HepG2 (cell line): ENCODE data around the gene API5. TPM values are rescaled to one million over a fixed set of nuclear protein-coding genes. Genes with fewer than 3 reads are reported as not detected.

Experiments
- ATAD3A ChIP-seq: sonication (generic); formaldehyde crosslinking; IDR thresholded peaks from 2 replicates; pipeline ENCODE4 v1.4.0; 2020; ENCODE audit warnings: missing genetic modification reagents
- E2F2 ChIP-seq: sonication (generic); formaldehyde crosslinking; IDR thresholded peaks from 2 replicates; pipeline ENCODE4 v1.4.0; 2020; ENCODE audit warnings: missing genetic modification reagents, borderline replicate concordance
- FOXP1 ChIP-seq, 2 experiments: fragments of 450-650 bp in 1 of 2; IDR thresholded peaks; 2 replicates each; pipeline ENCODE4 v1.6.1; 2017 to 2018; ENCODE audit warnings: antibody characterized with exemption in 1 of 2
- HOXA5 ChIP-seq: sonication (generic); formaldehyde crosslinking; IDR thresholded peaks from 2 replicates; pipeline ENCODE4 v1.4.0; 2020; ENCODE audit warnings: missing genetic modification reagents
- KLF12 ChIP-seq: sonication (generic); formaldehyde crosslinking; IDR thresholded peaks from 2 replicates; pipeline ENCODE4 v1.4.0; 2020; ENCODE audit warnings: missing genetic modification reagents, borderline replicate concordance
- MAFF ChIP-seq: IDR thresholded peaks from 2 replicates; pipeline ENCODE4 v1.6.1; 2011; ENCODE audit warnings: low read depth, low read length, improper control_type of control experiment
- MLLT10 ChIP-seq: sonication (generic); formaldehyde crosslinking; IDR thresholded peaks from 2 replicates; pipeline ENCODE4 v1.4.0; 2020; ENCODE audit warnings: missing genetic modification reagents
- NFYC ChIP-seq: IDR thresholded peaks from 2 replicates; pipeline ENCODE4 v1.6.1; 2016; ENCODE audit warnings: missing genetic modification reagents, missing compliant biosample characterization
- PPARG ChIP-seq: conservative IDR thresholded peaks from 2 replicates; pipeline ENCODE4 v1.6.1; 2016; ENCODE audit warnings: missing biosample characterization, missing genetic modification reagents
- SRF ChIP-seq: IDR thresholded peaks from 2 replicates; pipeline ENCODE4 v1.6.1; 2011; ENCODE audit warnings: mild to moderate bottlenecking, low read depth, low read length, moderate library complexity
- YEATS4 ChIP-seq: sonication (generic); formaldehyde crosslinking; IDR thresholded peaks from 2 replicates; pipeline ENCODE4 v1.4.0; 2020; ENCODE audit warnings: missing genetic modification reagents, borderline replicate concordance
- ZNF207 ChIP-seq: fragments of 450-650 bp; IDR thresholded peaks from 2 replicates; pipeline ENCODE4 v1.6.1; 2016; ENCODE audit warnings: antibody characterized with exemption, borderline replicate concordance
- ZNF329 ChIP-seq: sonication (generic); formaldehyde crosslinking; IDR thresholded peaks from 2 replicates; pipeline ENCODE4 v1.9.0; 2021; ENCODE audit warnings: low read depth, mild to moderate bottlenecking, missing genetic modification reagents
- ZNF333 ChIP-seq: sonication (generic); formaldehyde crosslinking; IDR thresholded peaks from 2 replicates; pipeline ENCODE4 v1.4.0; 2020; ENCODE audit warnings: mild to moderate bottlenecking, missing genetic modification reagents, borderline replicate concordance
- ZNF337 ChIP-seq: sonication (generic); formaldehyde crosslinking; IDR thresholded peaks from 2 replicates; pipeline ENCODE4 v1.5.1; 2020; ENCODE audit warnings: missing genetic modification reagents, low read depth, mild to moderate bottlenecking, borderline replicate concordance
- ZNF33A ChIP-seq: sonication (generic); formaldehyde crosslinking; IDR thresholded peaks from 2 replicates; pipeline ENCODE4 v1.5.1; 2020; ENCODE audit warnings: missing genetic modification reagents, mild to moderate bottlenecking, moderate library complexity, borderline replicate concordance
- ZNF496 ChIP-seq: sonication (generic); formaldehyde crosslinking; IDR thresholded peaks from 2 replicates; pipeline ENCODE4 v1.8.1; 2023; ENCODE audit warnings: mild to moderate bottlenecking, moderate library complexity, missing genetic modification reagents; ENCODE audit not compliant: insufficient replicate concordance
- ZNF530 ChIP-seq: sonication (generic); formaldehyde crosslinking; IDR thresholded peaks from 2 replicates; pipeline ENCODE4 v1.5.0; 2020; ENCODE audit warnings: low read depth, mild to moderate bottlenecking, missing genetic modification reagents
- ZNF660 ChIP-seq: sonication (generic); formaldehyde crosslinking; IDR thresholded peaks from 2 replicates; pipeline ENCODE4 v1.5.1; 2020; ENCODE audit warnings: mild to moderate bottlenecking, low read depth, missing genetic modification reagents, borderline replicate concordance
- ZNF788 ChIP-seq: sonication (generic); formaldehyde crosslinking; IDR thresholded peaks from 2 replicates; pipeline ENCODE4 v1.5.0; 2020; ENCODE audit warnings: mild to moderate bottlenecking, missing genetic modification reagents, borderline replicate concordance
- ZNF841 ChIP-seq: sonication (generic); formaldehyde crosslinking; IDR thresholded peaks from 2 replicates; pipeline ENCODE4 v1.8.1; 2023; ENCODE audit warnings: missing genetic modification reagents, borderline replicate concordance
- polyA plus RNA-seq, 8 experiments: library from polyadenylated mRNA; depleted of rRNA in 3 of 8; stranded (reverse) in 7 of 8; unstranded in 1 of 8; fragments of >200 nt; fragmentation: Illumina TruSeq in 4 of 8; extraction: Trizol in 4 of 8; gene quantifications; 2 replicates each; pipeline versions ENCODE4 v1.2.1 to v1.2.3, GENCODE V29; 2011 to 2016; ENCODE audit warnings: low read depth in 4 of 8, missing spikeins in 1 of 8, mixed read lengths in 1 of 8; ENCODE audit not compliant: insufficient read depth in 1 of 8
- total RNA-seq, 5 experiments: library from RNA; depleted of rRNA; stranded (reverse); fragments of >200 nt; fragmentation: Illumina TruSeq; extraction: Trizol; gene quantifications; 2 replicates each; pipeline ENCODE4 v1.2.3, GENCODE V29; 2016; ENCODE audit warnings: low read depth in 1 of 5
- TF ChIP-seq, protein P1 (sequence below): sonication (generic); formaldehyde crosslinking; IDR thresholded peaks from 2 replicates; pipeline ENCODE4 v1.5.0; 2020; ENCODE audit warnings: mild to moderate bottlenecking, missing genetic modification reagents
- TF ChIP-seq, protein P2 (sequence below): sonication (generic); formaldehyde crosslinking; IDR thresholded peaks from 2 replicates; pipeline ENCODE4 v1.5.0; 2020; ENCODE audit warnings: mild to moderate bottlenecking, missing genetic modification reagents

Gene API5
- total and polyA plus RNA-seq, 2 of the 13 experiments (the other 11 are each of a cell fraction or from before 2014, with no cell fraction given), result 21.6 to 59.0 TPM

DNA sequence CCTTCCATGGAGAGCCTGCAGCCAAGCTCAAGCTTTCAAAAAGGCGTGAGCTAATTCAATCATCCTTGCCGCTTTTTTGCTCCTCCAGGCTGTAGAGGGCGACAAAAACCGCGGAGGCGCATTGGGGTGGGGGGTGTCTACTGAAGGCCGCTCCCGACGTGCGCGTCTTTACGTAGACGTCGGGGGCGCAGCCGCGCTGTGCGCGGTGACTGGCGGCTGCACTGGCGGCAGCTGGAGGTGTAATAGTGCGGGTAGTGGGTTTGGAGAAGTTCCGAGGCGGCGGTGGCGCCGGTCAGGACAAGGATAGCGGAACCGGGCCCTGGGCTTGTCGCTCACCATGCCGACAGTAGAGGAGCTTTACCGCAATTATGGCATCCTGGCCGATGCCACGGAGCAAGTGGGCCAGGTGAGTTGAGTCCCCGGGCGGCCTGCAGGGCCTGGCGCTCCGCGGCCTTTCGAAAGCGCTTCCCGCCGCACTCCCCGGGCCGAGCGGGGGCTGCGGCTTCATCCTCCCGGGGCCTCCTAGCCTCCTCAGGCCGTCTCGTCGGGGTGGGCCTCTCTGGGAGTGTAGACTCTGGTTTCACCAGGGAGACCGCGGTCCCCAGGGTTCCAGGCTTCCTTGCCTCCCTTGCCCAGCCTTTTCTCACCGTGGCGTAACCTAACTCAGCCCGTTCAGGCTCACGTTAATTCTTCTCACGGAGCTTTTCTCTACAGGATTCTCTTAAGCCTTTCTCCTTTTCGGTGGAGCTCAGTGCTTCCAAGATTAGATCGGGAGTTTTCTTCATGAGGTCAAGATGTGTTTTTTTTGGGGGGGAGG, at the start of gene API5 (continued):
- TF ChIP-seq, protein P1, sequence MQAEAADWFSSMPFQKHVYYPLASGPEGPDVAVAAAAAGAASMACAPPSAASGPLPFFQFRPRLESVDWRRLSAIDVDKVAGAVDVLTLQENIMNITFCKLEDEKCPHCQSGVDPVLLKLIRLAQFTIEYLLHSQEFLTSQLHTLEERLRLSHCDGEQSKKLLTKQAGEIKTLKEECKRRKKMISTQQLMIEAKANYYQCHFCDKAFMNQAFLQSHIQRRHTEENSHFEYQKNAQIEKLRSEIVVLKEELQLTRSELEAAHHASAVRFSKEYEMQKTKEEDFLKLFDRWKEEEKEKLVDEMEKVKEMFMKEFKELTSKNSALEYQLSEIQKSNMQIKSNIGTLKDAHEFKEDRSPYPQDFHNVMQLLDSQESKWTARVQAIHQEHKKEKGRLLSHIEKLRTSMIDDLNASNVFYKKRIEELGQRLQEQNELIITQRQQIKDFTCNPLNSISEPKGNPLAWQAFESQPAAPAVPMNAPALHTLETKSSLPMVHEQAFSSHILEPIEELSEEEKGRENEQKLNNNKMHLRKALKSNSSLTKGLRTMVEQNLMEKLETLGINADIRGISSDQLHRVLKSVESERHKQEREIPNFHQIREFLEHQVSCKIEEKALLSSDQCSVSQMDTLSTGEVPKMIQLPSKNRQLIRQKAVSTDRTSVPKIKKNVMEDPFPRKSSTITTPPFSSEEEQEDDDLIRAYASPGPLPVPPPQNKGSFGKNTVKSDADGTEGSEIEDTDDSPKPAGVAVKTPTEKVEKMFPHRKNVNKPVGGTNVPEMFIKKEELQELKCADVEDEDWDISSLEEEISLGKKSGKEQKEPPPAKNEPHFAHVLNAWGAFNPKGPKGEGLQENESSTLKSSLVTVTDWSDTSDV (CRISPR knock-in tag), result no peak
- TF ChIP-seq MLLT10 (no peak), E2F2 (peak; percentile 67; the same call in 1 of the 2 replicates), FOXP1 (IDR thresholded peaks at IDR 0.05) (no peak), FOXP1 (CRISPR knock-in tag; IDR thresholded peaks at IDR 0.05) (no peak), ZNF333 (no peak), ZNF496 (CRISPR knock-in tag) (no peak), ZNF788 (CRISPR knock-in tag) (peak; percentile 53; the same call in 1 of the 2 replicates), PPARG (CRISPR knock-in tag) (peak; percentile 47; the same call in 1 of the 2 replicates), ZNF329 (CRISPR knock-in tag) (0 out of 2 replicates have a peak, but pooled peaks have one; percentile 75), ZNF33A (CRISPR knock-in tag) (no peak), ZNF207 (no peak), KLF12 (peak; percentile 76; the same call in 1 of the 2 replicates), YEATS4 (CRISPR knock-in tag) (peak; percentile 89), ZNF660 (CRISPR knock-in tag) (no peak), ZNF530 (CRISPR knock-in tag) (no peak), NFYC (CRISPR knock-in tag) (peak; percentile 65), ATAD3A (CRISPR knock-in tag) (no peak), SRF (no peak), ZNF337 (CRISPR knock-in tag) (no peak), MAFF (no peak), ZNF841 (no peak), HOXA5 (CRISPR knock-in tag) (peak; percentile 43; the same call in 1 of the 2 replicates)
- TF ChIP-seq, protein P2, sequence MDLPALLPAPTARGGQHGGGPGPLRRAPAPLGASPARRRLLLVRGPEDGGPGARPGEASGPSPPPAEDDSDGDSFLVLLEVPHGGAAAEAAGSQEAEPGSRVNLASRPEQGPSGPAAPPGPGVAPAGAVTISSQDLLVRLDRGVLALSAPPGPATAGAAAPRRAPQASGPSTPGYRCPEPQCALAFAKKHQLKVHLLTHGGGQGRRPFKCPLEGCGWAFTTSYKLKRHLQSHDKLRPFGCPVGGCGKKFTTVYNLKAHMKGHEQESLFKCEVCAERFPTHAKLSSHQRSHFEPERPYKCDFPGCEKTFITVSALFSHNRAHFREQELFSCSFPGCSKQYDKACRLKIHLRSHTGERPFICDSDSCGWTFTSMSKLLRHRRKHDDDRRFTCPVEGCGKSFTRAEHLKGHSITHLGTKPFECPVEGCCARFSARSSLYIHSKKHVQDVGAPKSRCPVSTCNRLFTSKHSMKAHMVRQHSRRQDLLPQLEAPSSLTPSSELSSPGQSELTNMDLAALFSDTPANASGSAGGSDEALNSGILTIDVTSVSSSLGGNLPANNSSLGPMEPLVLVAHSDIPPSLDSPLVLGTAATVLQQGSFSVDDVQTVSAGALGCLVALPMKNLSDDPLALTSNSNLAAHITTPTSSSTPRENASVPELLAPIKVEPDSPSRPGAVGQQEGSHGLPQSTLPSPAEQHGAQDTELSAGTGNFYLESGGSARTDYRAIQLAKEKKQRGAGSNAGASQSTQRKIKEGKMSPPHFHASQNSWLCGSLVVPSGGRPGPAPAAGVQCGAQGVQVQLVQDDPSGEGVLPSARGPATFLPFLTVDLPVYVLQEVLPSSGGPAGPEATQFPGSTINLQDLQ (CRISPR knock-in tag), result peak; percentile 60; the same call in 1 of the 2 replicates
